Smooth muscle cell of the brain vasculature (primary cell): ENCODE measurements around the gene ZBTB12.
A peak's percentile ranks its signal among the peaks of the same experiment; 100 is the strongest.

Experiments used
- DNase-seq: peaks from one replicate; pipeline ENCODE4 v3.0.0-alpha.2; 2012; ENCODE audit warnings: low read depth, low spot score

ZBTB12 gene

GRCh38 chr6:31897612-31898382 is 4.1 kb downstream of the ZBTB12 start, which contains the start of gene EHMT2:
TSS of gene EHMT2 (minus strand) at chr6:31897698. CDS start at chr6:31897677, 21 bp downstream.
- DNase-seq: peak; percentile 50

DNA sequence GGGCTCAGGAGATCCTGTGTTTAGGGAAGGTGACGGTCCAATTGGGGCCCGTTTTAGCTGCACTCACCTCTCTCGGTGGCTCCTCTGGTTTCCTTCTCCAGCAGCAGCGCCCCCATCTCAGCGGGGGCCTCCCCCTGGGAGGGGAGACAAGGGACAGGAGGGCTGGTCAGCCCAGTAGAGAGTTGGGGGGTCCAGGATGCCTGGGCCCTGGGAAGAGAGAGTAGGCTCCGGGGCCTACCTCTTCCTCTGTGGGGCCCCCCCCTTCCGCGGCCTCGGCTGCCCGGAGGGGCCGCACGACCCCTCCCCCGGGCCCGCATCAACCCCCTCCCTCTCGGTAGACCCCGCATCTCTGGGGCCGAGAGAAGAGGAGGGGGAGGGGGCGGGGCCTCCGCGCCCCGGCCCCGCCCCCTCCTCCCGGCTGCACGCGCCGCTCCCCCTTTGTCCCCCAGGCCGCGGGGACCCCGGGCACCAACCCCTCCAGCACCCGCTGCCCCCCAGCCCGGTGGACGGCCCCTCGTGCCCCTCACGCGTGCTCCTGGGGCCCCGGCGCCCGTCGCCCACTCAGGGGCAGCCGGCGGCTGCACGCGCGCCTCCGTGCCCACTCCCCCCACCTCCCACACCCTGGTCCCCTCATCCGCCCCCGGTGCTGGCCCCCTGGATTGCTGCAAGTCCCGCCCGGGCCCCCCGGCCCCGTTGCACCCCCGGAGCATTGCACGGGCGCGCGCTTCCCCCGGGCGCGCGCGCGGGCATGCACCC is 4.9 kb downstream of the ZBTB12 start:
- DNase-seq: no peak

GRCh38 chr6:31896493-31896855 is 5.4 kb downstream of the ZBTB12 start:
- DNase-seq: no peak

- DNase-seq: no peak
These were observed 9.1 kb downstream of the ZBTB12 start for GRCh38 chr6:31892821-31893220.

- no peak for DNase-seq
These were observed 12.4 kb downstream of the ZBTB12 start for GRCh38 chr6:31889331-31889972.

DNA sequence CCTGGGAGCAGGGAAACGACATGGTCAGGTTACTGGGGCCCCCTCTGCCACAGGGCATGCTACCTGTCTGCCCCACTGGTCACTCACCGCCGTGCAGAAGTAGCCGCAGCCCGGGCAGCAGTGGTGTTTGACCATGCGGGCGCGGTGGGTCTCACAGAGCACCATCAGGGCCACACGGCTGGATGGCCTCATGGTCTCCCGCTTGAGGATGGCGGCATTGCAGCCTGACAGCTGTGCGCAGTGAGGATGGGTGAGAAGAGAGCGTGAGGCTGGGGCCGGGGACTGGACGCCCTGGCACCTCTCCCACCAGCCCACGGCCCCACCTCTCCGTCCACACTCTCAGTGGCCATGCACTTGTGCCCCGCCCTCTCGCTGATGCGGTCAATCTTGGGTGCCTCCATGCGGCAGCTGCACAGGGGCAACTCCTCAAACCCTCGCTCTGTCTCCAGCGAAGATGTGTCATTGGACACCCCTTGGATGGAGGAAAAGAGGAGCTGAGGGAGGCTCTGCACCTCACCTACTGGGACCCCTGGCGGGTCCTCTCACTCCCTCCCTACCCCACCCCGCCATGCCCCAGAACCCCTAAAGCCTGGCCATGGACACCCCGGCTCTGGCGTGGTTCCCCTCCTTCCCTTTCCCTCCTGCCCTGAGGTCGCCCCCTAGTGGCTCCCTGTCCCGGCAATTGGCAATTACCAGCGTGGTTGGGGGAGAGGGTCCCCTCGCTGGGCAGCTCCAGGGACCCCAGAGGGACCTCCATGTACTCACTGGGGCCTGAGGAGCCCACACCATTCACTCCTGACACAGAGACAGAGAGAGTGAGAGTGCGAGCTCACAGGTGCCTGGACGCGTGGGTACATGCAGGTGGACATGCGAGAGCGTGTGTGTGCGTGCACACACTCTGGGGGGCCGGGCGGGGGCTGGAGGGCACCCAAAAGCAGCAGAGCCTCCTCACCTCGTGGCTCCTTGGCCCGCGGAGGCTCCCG is 13.3 kb downstream of the ZBTB12 start:
- no peak for DNase-seq

DNA sequence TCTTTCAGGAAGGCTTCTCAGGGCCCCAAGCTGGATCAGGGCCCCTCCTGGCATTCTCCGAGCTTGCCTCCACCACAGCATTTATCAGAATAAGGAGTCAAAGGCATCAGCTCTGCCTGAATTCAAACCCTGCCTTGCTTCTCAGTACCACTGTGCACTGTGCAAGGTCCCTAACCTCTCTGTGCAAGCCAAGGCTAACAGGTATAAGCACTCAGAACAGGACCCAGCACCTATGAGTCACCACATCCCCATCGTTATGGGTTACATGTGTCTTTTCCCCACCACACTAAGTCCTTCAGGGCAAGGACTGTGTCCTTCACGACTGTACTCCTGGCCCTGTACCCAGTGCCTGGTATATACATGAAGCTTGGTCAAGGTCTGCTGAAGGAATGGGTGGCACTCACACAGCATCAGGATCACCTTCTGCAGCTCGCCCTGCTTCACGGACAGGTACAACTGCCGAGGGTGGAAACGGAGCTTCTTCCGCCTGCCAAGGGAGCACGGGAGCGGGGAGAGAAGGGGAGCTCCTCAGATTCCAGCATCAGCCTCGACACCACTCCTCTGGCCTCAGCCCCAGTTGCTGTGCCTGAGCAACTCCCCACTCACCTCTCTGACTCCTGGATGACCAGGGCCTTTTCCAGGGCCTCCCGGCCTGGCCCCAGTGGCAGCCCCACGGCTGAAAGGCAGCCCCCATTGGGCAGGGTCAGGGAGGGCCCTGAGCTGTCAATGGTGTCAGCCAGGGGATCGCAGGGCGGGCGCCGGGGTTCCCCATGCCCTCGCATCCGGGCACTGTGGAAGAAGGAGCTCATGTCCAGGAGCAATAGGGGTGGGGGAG is 14.5 kb downstream of the ZBTB12 start:
- DNase-seq: no peak

DNA sequence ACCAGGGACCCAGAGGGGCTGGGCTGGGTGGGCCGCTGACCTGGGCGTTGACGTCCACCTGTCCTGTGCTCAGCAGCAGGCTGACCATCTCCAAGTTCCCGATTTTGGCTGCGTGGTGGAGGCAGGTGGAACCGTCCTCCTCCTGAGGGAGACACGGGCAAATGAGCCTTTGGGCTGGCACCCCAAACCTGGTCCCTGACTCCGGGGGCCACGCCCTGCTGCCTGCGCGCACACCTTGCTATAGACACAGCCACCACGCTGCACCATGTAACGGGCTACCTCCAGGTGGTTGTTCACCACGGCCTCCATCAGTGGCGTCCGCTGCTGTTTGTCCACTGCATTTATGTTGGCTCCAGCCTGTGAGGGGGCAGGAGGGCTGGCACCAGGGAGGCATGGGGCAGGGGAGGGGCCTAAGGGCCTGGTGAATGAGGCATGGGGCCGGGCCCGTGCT is 15.3 kb downstream of the ZBTB12 start:
- no peak for DNase-seq

GRCh38 chr6:31884528-31885035 is 17.3 kb downstream of the ZBTB12 start:
- DNase-seq: no peak

DNA sequence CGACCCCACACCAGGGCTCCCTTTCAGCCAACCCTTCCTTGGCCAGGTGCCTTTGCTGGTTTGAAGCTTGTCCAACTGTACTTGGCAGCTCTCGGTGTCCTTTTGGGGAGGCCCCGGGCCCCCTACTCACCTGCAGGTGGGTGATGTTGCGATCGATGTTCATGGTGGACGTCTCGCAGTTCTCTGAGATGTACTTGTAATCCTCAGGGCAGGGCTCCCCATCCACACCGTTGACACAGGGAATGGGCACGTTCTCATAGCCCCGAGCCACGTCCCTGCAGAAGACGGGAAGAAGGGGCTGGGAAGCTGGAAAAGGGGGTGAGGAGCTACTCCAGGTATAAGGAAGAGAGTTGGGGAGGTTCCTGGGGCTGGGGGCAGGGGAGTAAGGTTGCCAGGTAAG is 18.2 kb downstream of the ZBTB12 start:
- DNase-seq: no peak

GRCh38 chr6:31882344-31882743 is 19.5 kb downstream of the ZBTB12 start:
- DNase-seq: no peak

DNA sequence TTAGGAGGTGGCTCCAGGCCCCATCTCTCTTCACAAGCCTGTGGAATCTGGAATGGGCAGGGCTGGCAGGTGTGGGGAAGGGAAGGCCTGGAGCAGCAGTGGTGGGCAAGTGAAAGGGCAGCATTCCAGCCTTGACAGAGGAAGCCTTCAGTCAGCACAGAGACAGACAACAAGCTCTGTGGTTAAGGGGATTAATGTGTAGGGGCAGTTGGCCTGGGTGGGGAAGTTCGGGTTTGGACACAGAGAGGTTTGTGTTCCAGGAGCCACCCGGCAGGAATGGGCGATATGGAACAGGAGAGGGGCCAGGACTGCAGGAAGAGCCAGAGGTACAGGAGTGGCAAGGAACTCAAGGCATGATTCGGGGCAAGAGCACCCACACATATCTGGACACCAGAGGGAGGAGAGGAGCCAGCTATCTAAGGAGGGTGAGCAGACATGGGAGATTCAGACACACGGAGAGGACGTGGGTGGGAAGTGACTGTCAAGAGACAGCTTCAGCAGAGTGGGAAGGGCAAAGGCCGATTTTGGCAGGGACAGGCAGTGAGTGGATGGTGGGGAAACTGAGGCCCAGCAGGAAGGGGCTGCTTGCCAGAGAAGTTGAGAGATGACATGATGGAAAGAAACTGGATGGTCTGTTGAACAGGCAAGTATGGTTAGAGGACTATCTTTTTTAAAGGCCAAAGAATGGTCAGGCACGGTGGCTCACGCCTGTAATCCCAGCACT is 20.6 kb downstream of the ZBTB12 start:
- DNase-seq: no peak

GRCh38 chr6:31880616-31881015 is 21.3 kb downstream of the ZBTB12 start:
- DNase-seq: no peak

DNA sequence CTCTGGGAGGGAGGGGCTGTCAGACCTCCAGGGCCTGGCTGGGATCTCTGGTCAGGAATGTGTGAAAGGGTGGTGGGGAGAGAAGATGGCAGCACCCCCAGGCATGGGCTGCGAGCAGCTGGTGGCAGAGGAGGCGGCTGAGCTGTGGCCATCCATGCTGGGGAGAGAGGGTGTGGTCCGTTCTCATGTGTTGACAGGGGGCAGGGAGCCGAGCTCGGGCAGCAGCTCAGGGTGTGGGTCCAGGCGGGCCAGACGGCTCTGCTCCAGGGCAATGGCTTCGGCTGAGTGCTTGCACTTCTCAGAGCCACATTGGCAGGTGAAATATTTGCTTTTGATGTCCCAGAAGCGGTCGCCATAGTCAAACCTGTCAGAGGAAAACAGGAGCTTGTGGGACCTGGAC is 22.0 kb downstream of the ZBTB12 start:
- DNase-seq: no peak

DNA sequence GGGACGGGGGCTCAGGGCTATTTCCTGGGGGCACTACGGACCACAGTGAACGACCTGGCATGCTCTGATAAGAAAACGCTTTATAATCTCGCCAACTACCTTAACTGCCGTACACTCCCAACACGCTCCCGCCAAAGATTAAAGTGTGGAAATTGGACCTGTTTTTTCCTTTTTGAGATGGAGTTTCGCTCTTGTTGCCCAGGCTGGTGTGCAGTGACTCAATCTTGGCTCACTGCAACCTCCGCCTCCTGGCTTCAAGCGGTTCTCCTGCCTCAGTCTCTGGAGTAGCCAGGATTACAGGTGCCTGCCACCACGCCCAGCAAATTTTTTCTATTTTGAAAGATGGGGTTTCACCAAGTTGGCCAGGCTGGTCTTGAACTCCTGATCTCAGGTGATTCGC is 22.7 kb downstream of the ZBTB12 start:
- no peak for DNase-seq

GRCh38 chr6:31878726-31879125 is 23.2 kb downstream of the ZBTB12 start, which contains the start of gene SLC44A4:
TSS of gene SLC44A4 (minus strand) at chr6:31878997. CDS start at chr6:31878980, 17 bp downstream.
- no peak for DNase-seq

GRCh38 chr6:31878222-31878621 is 23.7 kb downstream of the ZBTB12 start:
- no peak for DNase-seq

DNA sequence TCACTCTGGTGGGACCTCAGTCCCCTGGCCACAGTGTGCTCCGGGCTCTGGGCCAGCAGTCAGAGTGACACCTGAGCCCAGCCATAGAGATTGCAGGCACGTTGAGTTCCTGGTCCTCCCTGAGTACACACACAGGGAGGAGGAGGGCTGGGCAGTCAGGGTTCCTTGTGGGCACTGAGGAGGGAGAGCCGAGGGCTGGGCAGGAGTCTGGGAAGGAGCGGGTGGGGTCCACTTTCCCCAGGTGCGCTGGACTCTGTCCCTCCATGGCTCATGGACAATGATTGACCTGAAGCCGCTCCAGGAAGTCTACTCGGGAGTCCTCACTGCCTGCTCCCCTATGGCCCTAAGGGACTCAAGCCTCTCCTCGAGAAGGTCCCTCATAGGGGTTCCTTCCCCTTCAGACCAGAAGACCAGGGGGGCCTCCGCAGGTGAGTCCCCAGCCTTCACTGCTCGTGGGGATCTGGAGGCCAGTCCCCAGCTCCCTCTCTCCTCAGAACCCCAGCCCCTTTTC is 24.2 kb downstream of the ZBTB12 start:
- DNase-seq: no peak

DNA sequence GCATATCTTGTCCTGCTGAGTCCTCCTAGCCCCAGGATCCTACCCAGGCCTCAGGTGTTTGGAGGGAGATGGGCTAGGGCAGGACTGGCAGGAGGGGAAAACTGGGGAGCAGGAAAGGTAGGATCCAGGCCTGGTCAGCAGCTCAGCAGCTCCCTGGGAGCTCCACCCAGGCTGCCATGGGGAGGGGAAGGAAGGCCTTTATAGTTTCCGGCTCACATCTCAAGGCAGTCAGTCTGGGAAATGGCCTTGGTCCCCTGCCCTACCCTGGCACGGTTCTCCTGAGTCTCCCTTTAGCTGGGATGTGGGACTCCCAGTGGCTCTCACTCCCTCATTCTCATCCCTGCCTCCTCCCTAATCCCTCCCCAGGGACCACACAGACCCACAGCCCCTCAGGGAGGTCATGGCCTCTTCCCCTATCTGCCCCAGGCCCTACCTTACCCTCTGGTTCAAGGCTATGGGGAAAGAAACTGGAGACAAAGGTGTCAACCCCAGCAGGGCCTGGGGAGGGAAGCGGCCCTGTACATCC is 24.7 kb downstream of the ZBTB12 start:
- DNase-seq: no peak
